Adrenal gland (tissue), 12 donors: ENCODE data around the gene TMEM89. TPM values are rescaled to one million over a fixed set of nuclear protein-coding genes. Genes with fewer than 3 reads are reported as not detected.

ENCODE experiments used
- DNase-seq, 7 donors: peaks; one replicate each; pipeline ENCODE4 v3.0.0-alpha.2; 2019 to 2020
- H3K27ac ChIP-seq, 5 donors: fragments of 200-600 bp; sonication (generic) in 4 of 5; 1 replicate in 3 of 5; 2 replicates in 2 of 5; pipeline versions ENCODE4 v1.5.1 to v1.8.0; 2016 to 2020; ENCODE audit warnings: mild to moderate bottlenecking in 1 of 5
- H3K27me3 ChIP-seq: fragments of 200-600 bp; 2 replicates; pipeline ENCODE4 v1.8.0; 2021
- H3K36me3 ChIP-seq, 2 donors: fragments of 200-600 bp; replicated peaks in 1 of 2; 1 replicate in 1 of 2; 2 replicates in 1 of 2; pipeline versions ENCODE4 v1.5.1 to v1.8.0; 2018 to 2022
- H3K4me1 ChIP-seq, 2 donors: fragments of 200-600 bp; replicated peaks in 1 of 2; 1 replicate in 1 of 2; 2 replicates in 1 of 2; pipeline versions ENCODE4 v1.5.1 to v1.8.0; 2018 to 2021
- H3K4me3 ChIP-seq, 4 donors: fragments of 200-600 bp; sonication (generic) in 3 of 4; one replicate each; pipeline ENCODE4 v1.5.1; 2016 to 2018
- H3K9me3 ChIP-seq, 3 donors: fragments of 200-600 bp; sonication (generic) in 1 of 3; replicated peaks in 1 of 3; 1 replicate in 2 of 3; 2 replicates in 1 of 3; pipeline versions ENCODE4 v1.5.1 to v1.8.0; 2016 to 2021
- CTCF ChIP-seq, 6 experiments: fragments of 450-650 bp in 4 of 6; fragments of 200-600 bp in 2 of 6; sonication (generic) in 1 of 6; IDR thresholded peaks; 1 replicate in 5 of 6; 2 replicates in 1 of 6; pipeline versions ENCODE4 v1.5.1 to v1.8.0; 2016 to 2021; ENCODE audit warnings: antibody characterized with exemption in 6 of 6, mild to moderate bottlenecking in 2 of 6, moderate library complexity in 1 of 6
- POLR2A ChIP-seq, 2 donors: fragments of 450-650 bp; IDR thresholded peaks; one replicate each; pipeline ENCODE4 v1.6.1; 2017; ENCODE audit warnings: antibody characterized with exemption in 2 of 2, mild to moderate bottlenecking in 2 of 2, moderate library complexity in 1 of 2
- WGBS, 4 donors: extraction: QIAGEN DNeasy Blood & Tissue Kit in 2 of 4; methylation state at CpG; one replicate each; pipeline versions ENCODE4 v1.1.5 to v1.1.7; 2013 to 2017; 5-methylcytosine and 5-hydroxymethylcytosine counted together
- intact Hi-C, 2 donors: fragments of 100-400 bp; cut with DNase I; formaldehyde crosslinking; loops; one replicate each; pipeline versions ENCODE4 v1.14.1 to v1.15.0; 2022 to 2023
- polyA plus RNA-seq, 3 donors: library from polyadenylated mRNA; stranded (reverse); fragments of 200-250 nt in 2 of 3; fragments of 350-450 nt in 1 of 3; fragmentation: Illumina TruSeq in 1 of 3; extraction: RNeasy Lipid Tissue Mini Kit (QIAGEN cat#74804) in 1 of 3; gene quantifications; one replicate each; pipeline ENCODE4 v1.2.3, GENCODE V29; 2013 to 2014
- total RNA-seq, 9 donors: library from RNA; depleted of rRNA in 4 of 9; stranded (reverse); fragments of >200 nt in 4 of 9; fragments of 120-200 nt in 1 of 9; fragmentation: NEBNext Ultra II Directional in 1 of 9; extraction: Animal tissue kit (Norgen Biotek cat#: 25700) in 1 of 9; gene quantifications; one replicate each; pipeline versions ENCODE4 v1.1.0 to v1.2.4, GENCODE V29; 2013 to 2023
- donor health status: healthy with polysubstance abuse.
- donor health status: Bipolar disorder and iron deficiency.
- donor health status: DM: yes; HTN: yes; CAD: no.
- donor health status: DM: no; HTN: no; CAD: no.
- donor health status: DM: no; HTN: no; CAD: no.
- donor health status: DM: yes; HTN: yes; CAD: no.

The TMEM89 gene
- total and polyA plus RNA-seq, 12 donors = not detected

DNA sequence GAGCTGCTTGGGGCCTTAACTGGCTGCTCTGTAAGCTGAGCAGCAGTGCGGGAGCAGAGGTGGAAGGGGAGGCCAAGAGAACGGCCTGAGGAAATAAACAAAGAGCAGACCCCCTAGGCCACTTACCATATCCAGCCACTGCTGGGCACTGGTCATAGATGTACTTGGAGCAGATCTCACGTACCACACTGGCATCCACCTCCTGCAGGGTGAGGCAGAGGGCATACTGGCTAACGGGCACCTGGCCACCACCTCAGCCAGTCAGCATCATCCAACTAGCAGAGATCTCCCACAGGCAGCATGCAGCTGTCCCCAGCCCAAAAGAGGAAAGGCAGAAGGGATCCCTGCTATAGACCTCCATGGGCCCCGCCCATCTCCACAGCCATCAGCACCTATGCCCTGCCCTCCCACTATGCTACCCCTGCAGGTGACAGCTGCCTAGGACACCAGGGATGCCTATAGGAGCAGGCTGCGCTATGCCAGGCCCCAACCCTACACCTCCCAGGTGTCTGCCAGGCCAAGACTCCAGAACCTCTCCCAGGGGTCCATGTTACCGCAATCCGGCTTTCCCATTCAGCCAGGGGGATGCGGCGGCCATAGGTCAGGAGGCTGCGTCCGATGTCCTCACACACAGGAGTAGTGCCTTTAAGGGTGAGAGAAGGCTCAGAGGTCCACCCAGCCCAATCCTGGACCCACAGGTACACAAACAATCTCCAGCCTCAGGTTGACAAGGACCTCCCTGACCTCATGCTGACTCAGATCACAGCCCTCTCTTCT lies 21.9 kb downstream of the TMEM89 start:
- intact Hi-C loops = no loop called here
- no peak for TF ChIP-seq CTCF (IDR thresholded peaks at IDR 0.05)
- TF ChIP-seq POLR2A (IDR thresholded peaks at IDR 0.05) = no peak
- Histone ChIP-seq H3K27me3 (no peaks in the 10 kb centered on the region), H3K4me3 (no peak overlapping the region), H3K4me1 (peaks cover 8 to 16% of the 10 kb centered on the region in 2 donors), H3K27ac (peak overlapping the region in 2 of 5 donors; percentile 59 to 77), H3K36me3 (peaks cover 0 to 65% of the 10 kb centered on the region in 2 donors), H3K9me3 (no peaks in the 10 kb centered on the region)
- DNase-seq = no peak
- WGBS, 4 donors = 89 to 95% (median 94%) methylated on average over 7 to 12 of the region's 12 CpGs

GRCh38 chr3:48599077-48599501 lies 22.5 kb downstream of the TMEM89 start:
- Histone ChIP-seq H3K4me1 (peaks cover 8 to 17% of the 10 kb centered on the region in 2 donors), H3K9me3 (no peaks in the 10 kb centered on the region), H3K4me3 (no peak overlapping the region), H3K27ac (peak overlapping the region in 2 of 5 donors; percentile 59 to 77), H3K27me3 (no peaks in the 10 kb centered on the region), H3K36me3 (peaks cover 0 to 59% of the 10 kb centered on the region in 2 donors)
- 75 to 88% (median 84%) methylated on average over 6 to 11 of the region's 11 CpGs for WGBS, 4 donors
- TF ChIP-seq POLR2A (IDR thresholded peaks at IDR 0.05) = no peak
- TF ChIP-seq CTCF (IDR thresholded peaks at IDR 0.05) = no peak
- intact Hi-C loops = no loop called here
- no peak for DNase-seq

GRCh38 chr3:48598323-48599076 lies 23.1 kb downstream of the TMEM89 start:
- TF ChIP-seq POLR2A (IDR thresholded peaks at IDR 0.05) = no peak
- TF ChIP-seq CTCF (IDR thresholded peaks at IDR 0.05) = no peak
- H3K27me3 ChIP-seq = no peaks in the 10 kb centered on the region
- H3K4me1 ChIP-seq = peaks cover 8 to 17% of the 10 kb centered on the region in 2 donors
- H3K9me3 ChIP-seq = no peaks in the 10 kb centered on the region
- peak in 2 of 7 donors; percentile 37 to 40 for DNase-seq
- no peak overlapping the region for H3K4me3 ChIP-seq
- intact Hi-C loops = no loop called here
- peaks cover 0 to 53% of the 10 kb centered on the region in 2 donors for H3K36me3 ChIP-seq
- 49 to 60% (median 55%) methylated on average over 3 to 5 of the region's 5 CpGs for WGBS, 4 donors
- H3K27ac ChIP-seq = peak overlapping the region in 2 of 5 donors; percentile 59 to 77

DNA sequence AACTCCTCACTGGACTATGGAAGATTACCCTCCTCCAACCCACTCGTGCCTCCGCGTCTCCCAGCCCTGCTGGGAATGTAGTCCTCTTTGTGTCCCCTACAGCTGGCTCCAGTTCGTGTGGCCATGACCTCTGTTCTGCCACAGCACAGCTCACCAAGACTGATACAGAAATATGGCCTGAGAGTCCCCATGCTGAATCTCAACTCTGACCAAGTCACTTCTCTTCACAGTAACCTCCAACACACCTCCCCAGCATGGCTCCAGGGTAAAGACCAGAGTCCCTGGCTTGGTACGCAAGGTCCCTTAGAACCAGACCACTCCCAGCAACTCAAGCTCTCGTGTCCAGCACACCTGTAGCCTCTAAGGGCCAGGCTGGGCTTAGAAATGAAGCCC lies 24.2 kb downstream of the TMEM89 start:
- H3K27ac ChIP-seq = peak overlapping the region in 2 of 5 donors; percentile 59 to 77
- no peaks in the 10 kb centered on the region for H3K9me3 ChIP-seq
- H3K36me3 ChIP-seq = peaks cover 0 to 42% of the 10 kb centered on the region in 2 donors
- no peak for DNase-seq
- intact Hi-C loops = no loop called here
- 73 to 77% (median 75%) methylated on average over 6 of the region's 6 CpGs for WGBS, 4 donors
- no peak for TF ChIP-seq CTCF (IDR thresholded peaks at IDR 0.05)
- TF ChIP-seq POLR2A (IDR thresholded peaks at IDR 0.05) = no peak
- peaks cover 8 to 12% of the 10 kb centered on the region in 2 donors for H3K4me1 ChIP-seq
- H3K4me3 ChIP-seq = no peak overlapping the region
- H3K27me3 ChIP-seq = no peaks in the 10 kb centered on the region
